ENCODE data around the gene RELT. TPM values are rescaled to one million over a fixed set of nuclear protein-coding genes. Genes with fewer than 3 reads are reported as not detected.

Gene RELT
- total and polyA plus RNA-seq, 10 donors, result 13.5 to 79.8 (median 39.5) TPM

- H3K4me3 ChIP-seq, result no peak overlapping the region
- intact Hi-C loops (cut with DNase I; ENCODE audit: low total_unique reads), result loop anchor here (5.0 kb wide), 1 partner anchor 40 kb away; no protein-coding TSS in a partner anchor
- 88 to 92% (median 91%) methylated on average over 21 to 31 of the region's 31 CpGs for WGBS, 5 donors
- H3K36me3 ChIP-seq, result peaks cover 0 to 87% (median 59%) of the 10 kb centered on the region in 6 donors
- H3K27ac ChIP-seq, result peak overlapping the region in 4 of 8 donors; percentile 19 to 71 (median 58)
- peak in 1 of 3 donors; percentile 48 for TF ChIP-seq POLR2AphosphoS5 (IDR thresholded peaks at IDR 0.05)
- no peak for TF ChIP-seq CTCF (IDR thresholded peaks at IDR 0.05 in 8 of 11, conservative IDR thresholded peaks at IDR 0.05 in 3 of 11)
- peak; percentile 76 for DNase-seq
- H3K27me3 ChIP-seq (replicated peaks in 1 of 7), result no peaks in the 10 kb centered on the region
- H3K9me3 ChIP-seq, result no peaks in the 10 kb centered on the region
- peaks cover 18 to 66% (median 42%) of the 10 kb centered on the region in 6 donors for H3K4me1 ChIP-seq
Measured at GRCh38 chr11:73392108-73393010, 16.2 kb downstream of the RELT start.

- peak; percentile 75 for DNase-seq
- TF ChIP-seq POLR2A (IDR thresholded peaks at IDR 0.05), result no peak
- TF ChIP-seq POLR2AphosphoS5 (IDR thresholded peaks at IDR 0.05), result no peak
- TF ChIP-seq CTCF (IDR thresholded peaks at IDR 0.05 in 8 of 11, conservative IDR thresholded peaks at IDR 0.05 in 3 of 11), result no peak
- Histone ChIP-seq H3K4me3 (no peak overlapping the region), H3K4me1 (peaks cover 11 to 60% (median 36%) of the 10 kb centered on the region in 6 donors), H3K9me3 (no peaks in the 10 kb centered on the region), H3K27ac (peak overlapping the region in 4 of 8 donors; percentile 19 to 71 (median 58)), H3K27me3 (replicated peaks in 1 of 7) (no peaks in the 10 kb centered on the region), H3K36me3 (peaks cover 0 to 93% (median 65%) of the 10 kb centered on the region in 6 donors)
- 57 to 79% (median 71%) methylated on average over 2 to 7 of the region's 7 CpGs for WGBS, 5 donors
- intact Hi-C loops (cut with DNase I; ENCODE audit: low total_unique reads), result loop anchor here (5.0 kb wide), 1 partner anchor 41 kb away; no protein-coding TSS in a partner anchor
Measured at GRCh38 chr11:73393011-73393380, 16.8 kb downstream of the RELT start.

GRCh38 chr11:73393479-73394415 lies 17.5 kb downstream of the RELT start:
- Histone ChIP-seq H3K4me3 (no peak overlapping the region), H3K27ac (peak overlapping the region in 4 of 8 donors; percentile 19 to 71 (median 58)), H3K27me3 (replicated peaks in 1 of 7) (no peaks in the 10 kb centered on the region), H3K4me1 (peaks cover 4 to 52% (median 28%) of the 10 kb centered on the region in 6 donors), H3K9me3 (no peaks in the 10 kb centered on the region), H3K36me3 (peaks cover 0 to 100% (median 72%) of the 10 kb centered on the region in 6 donors)
- TF ChIP-seq POLR2AphosphoS5 (IDR thresholded peaks at IDR 0.05) (peak in 2 of 3 donors; percentile 7 to 49), POLR2A (IDR thresholded peaks at IDR 0.05) (no peak), CTCF (IDR thresholded peaks at IDR 0.05 in 8 of 11, conservative IDR thresholded peaks at IDR 0.05 in 3 of 11) (peak; percentile 78 to 91 (median 86))
- intact Hi-C loops (cut with DNase I; ENCODE audit: low total_unique reads), result loop anchor here (5.0 kb wide), 1 partner anchor 41 kb away; no protein-coding TSS in a partner anchor
- DNase-seq, result peak; percentile 88
- WGBS, 5 donors, result 68 to 83% (median 76%) methylated on average over 16 of the region's 16 CpGs

Data from spleen (tissue), 11 donors.